Progenitor cell of endocrine pancreas (in vitro differentiated cells): ENCODE results near the gene CNTNAP5. TPM values are rescaled to one million over a fixed set of nuclear protein-coding genes. Genes with fewer than 3 reads are reported as not detected.

ENCODE experiments used
- DNase-seq: peaks from one replicate; pipeline ENCODE4 v3.0.0; 2021; ENCODE audit warnings: low spot score; ENCODE audit not compliant: unreplicated experiment
- H3K27ac Mint-ChIP-seq: 2 replicates; pipeline ENCODE4 v1.8.0; 2021; ENCODE audit warnings: mild to moderate bottlenecking, moderate library complexity, mixed read lengths
- H3K27me3 Mint-ChIP-seq: 2 replicates; pipeline ENCODE4 v1.8.0; 2021; ENCODE audit warnings: mixed read lengths
- H3K36me3 Mint-ChIP-seq: 2 replicates; pipeline ENCODE4 v1.8.0; 2022; ENCODE audit warnings: mixed read lengths; ENCODE audit not compliant: insufficient read depth
- H3K4me1 Mint-ChIP-seq: 2 replicates; pipeline ENCODE4 v1.8.0; 2021; ENCODE audit warnings: low read depth, mixed read lengths
- H3K4me3 Mint-ChIP-seq: 2 replicates; pipeline ENCODE4 v1.8.0; 2021; ENCODE audit warnings: low read depth, mild to moderate bottlenecking, moderate library complexity, mixed read lengths
- H3K9me3 Mint-ChIP-seq: 2 replicates; pipeline ENCODE4 v1.8.0; 2021; ENCODE audit warnings: low read depth, mixed read lengths
- total RNA-seq: library from RNA; stranded (reverse); gene quantifications from 2 replicates; pipeline ENCODE4 v1.2.1, GENCODE V29; 2021
- TF ChIP-seq, protein P1 (sequence below): fragments of 200-600 bp; sonication (generic); IDR thresholded peaks from one replicate; pipeline ENCODE4 v1.5.0; 2021; ENCODE audit warnings: antibody characterized with exemption, mild to moderate bottlenecking; ENCODE audit not compliant: unreplicated experiment

Gene CNTNAP5
- total RNA-seq, 1 donor from 2014 or later, result 5.3 TPM

DNA sequence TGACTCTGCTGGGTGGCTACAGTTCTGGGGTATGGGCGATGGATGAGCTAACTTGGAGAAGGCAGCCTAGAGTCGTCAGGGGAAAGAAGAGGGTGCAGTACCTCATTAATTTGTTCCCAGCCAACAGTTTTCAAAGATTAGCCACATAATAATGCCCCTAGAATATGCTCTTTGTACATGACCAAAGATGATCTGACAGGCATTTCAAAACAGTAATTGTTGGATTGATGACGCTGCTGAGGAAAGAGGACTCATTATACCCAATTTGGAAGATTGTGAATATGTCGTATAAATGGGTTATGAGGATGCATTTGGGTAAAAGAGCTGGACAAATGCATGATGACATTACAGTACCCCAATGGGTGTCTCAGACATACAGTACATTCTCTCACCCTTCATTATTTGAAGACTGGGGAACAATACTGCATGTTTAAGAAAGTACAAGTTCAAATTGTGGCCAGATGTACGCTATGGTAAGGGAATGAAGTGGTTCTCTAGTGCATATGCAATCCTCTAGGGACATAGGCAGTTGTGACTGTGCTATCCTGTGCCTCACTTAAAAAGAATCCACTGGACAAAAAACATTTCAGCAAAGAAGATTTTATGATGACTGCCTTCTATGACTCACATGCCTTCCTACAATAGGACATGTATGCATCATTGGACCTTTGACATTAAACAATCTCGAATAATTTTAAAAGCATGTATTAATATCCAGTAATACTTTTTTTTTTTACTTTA, 233.2 kb downstream of the CNTNAP5 start:
- TF ChIP-seq, protein P1, sequence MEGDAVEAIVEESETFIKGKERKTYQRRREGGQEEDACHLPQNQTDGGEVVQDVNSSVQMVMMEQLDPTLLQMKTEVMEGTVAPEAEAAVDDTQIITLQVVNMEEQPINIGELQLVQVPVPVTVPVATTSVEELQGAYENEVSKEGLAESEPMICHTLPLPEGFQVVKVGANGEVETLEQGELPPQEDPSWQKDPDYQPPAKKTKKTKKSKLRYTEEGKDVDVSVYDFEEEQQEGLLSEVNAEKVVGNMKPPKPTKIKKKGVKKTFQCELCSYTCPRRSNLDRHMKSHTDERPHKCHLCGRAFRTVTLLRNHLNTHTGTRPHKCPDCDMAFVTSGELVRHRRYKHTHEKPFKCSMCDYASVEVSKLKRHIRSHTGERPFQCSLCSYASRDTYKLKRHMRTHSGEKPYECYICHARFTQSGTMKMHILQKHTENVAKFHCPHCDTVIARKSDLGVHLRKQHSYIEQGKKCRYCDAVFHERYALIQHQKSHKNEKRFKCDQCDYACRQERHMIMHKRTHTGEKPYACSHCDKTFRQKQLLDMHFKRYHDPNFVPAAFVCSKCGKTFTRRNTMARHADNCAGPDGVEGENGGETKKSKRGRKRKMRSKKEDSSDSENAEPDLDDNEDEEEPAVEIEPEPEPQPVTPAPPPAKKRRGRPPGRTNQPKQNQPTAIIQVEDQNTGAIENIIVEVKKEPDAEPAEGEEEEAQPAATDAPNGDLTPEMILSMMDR, result no peak
- no peaks in the 10 kb centered on the region for H3K9me3 Mint-ChIP-seq
- no peaks in the 10 kb centered on the region for H3K27me3 Mint-ChIP-seq
- H3K4me3 Mint-ChIP-seq, result no peak overlapping the region
- DNase-seq, result no peak
- H3K4me1 Mint-ChIP-seq, result peaks cover 8% of the 10 kb centered on the region
- no peaks in the 10 kb centered on the region for H3K36me3 Mint-ChIP-seq
- no peak overlapping the region for H3K27ac Mint-ChIP-seq

DNA sequence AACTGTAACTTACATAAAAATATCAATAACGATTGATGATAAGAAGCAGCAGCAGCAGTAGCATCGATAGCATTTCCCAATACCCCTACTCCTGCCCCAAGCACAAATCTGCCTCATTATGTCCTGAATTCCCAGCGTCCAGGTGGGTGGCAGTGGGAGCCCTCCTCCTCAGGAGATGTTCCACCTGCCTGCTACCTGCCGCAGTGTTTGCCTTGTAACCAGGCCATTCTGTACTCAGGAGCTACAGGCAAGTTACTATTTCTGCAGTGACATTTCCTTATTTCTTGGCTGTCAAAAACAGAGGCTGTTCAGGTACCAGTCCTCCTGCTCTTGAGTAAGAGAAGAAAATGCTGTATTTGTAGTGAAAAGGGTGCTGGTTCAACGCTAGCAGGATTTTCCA, 236.4 kb downstream of the CNTNAP5 start:
- H3K4me3 Mint-ChIP-seq, result no peak overlapping the region
- H3K36me3 Mint-ChIP-seq, result no peaks in the 10 kb centered on the region
- H3K27me3 Mint-ChIP-seq, result no peaks in the 10 kb centered on the region
- no peak overlapping the region for H3K27ac Mint-ChIP-seq
- peaks cover 2% of the 10 kb centered on the region for H3K4me1 Mint-ChIP-seq
- DNase-seq, result no peak
- TF ChIP-seq, protein P1, result no peak
- no peaks in the 10 kb centered on the region for H3K9me3 Mint-ChIP-seq

DNA sequence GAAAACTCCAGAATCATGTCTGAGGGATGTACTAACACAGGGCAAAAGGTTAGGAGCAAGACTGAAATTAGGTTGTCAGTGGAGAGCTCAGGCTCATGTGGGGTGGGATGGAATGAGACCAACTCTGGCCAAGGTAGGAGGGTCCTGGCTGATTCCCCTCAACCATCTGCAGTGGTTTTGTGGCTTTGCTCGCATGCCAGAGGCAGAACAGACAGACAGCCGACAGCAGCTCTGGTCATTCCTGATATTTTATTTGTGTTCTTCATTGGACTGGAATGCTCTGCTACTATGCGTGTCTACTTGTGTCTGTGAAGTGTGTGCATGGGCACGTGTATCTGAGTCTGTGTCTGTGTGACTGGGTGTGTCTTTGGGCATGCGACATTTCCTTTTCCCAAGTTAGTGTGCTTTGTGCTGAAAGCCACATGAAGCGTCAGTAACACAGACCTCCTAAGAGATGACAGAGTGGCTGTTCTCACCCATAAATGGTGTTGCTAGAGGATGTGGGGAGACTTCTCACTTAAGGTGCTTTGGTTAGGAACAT, 239.5 kb downstream of the CNTNAP5 start:
- no peak overlapping the region for H3K27ac Mint-ChIP-seq

DNA sequence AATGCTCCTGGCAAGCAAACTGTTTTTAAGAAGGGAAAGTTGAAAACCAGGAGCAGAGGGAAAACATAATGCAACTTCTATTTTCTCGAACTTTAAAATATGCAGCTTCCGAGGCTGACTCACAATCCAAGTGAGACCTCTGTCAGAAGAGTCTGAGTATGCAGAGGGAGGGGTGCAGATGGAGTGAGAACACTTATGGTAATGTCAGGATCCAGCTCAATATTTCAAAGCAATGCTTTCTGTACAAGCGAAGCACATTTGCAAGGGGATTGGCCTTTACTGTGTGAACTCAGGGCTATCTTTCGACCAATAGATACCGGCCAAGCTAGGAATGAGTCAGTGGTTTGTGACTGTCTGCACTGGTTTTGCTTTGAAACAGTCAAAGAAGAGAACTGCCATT, 242.7 kb downstream of the CNTNAP5 start:
- peak overlapping the region; percentile 34 for H3K27ac Mint-ChIP-seq
- no peaks in the 10 kb centered on the region for H3K9me3 Mint-ChIP-seq
- H3K4me1 Mint-ChIP-seq, result peaks cover 35% of the 10 kb centered on the region
- no peak overlapping the region for H3K4me3 Mint-ChIP-seq
- DNase-seq, result no peak
- H3K36me3 Mint-ChIP-seq, result no peaks in the 10 kb centered on the region
- H3K27me3 Mint-ChIP-seq, result no peaks in the 10 kb centered on the region
- TF ChIP-seq, protein P1, result no peak

More for the DNA sequence above, 239.5 kb downstream of the CNTNAP5 start:
- Mint-ChIP-seq H3K27me3 (no peaks in the 10 kb centered on the region), H3K9me3 (no peaks in the 10 kb centered on the region), H3K36me3 (no peaks in the 10 kb centered on the region), H3K4me3 (no peak overlapping the region), H3K4me1 (peaks cover 24% of the 10 kb centered on the region)
- TF ChIP-seq, protein P1, result no peak
- no peak for DNase-seq

DNA sequence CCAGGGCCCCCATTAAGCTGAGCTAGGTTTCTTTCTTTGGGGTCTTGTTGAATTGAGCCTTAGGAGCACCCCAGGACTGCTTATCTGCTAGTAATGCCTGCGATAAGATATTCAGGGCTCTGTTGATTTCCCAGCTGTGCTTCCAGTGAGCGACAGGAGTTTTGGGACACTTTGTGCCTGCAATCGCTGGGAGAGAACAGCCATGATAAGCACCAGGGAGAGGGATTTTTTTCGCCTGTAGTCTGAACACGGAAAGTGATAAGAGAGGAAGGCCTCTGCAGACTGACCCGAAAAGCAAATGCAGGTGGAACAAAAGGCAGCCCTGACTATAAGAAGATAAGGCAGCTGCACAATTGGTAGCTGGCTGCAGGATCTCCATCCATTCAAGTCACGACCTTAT, 244.3 kb downstream of the CNTNAP5 start:
- H3K27me3 Mint-ChIP-seq, result no peaks in the 10 kb centered on the region
- peaks cover 35% of the 10 kb centered on the region for H3K4me1 Mint-ChIP-seq
- no peak for DNase-seq
- no peaks in the 10 kb centered on the region for H3K36me3 Mint-ChIP-seq
- peak overlapping the region; percentile 12 for H3K4me3 Mint-ChIP-seq
- TF ChIP-seq, protein P1, result no peak
- H3K9me3 Mint-ChIP-seq, result no peaks in the 10 kb centered on the region
- H3K27ac Mint-ChIP-seq, result peak overlapping the region; percentile 92
